ENCODE results near the gene CPEB2. TPM values are rescaled to one million over a fixed set of nuclear protein-coding genes. Genes with fewer than 3 reads are reported as not detected.

Gene CPEB2
- total RNA-seq, 8 experiments from 2014 or later, result 8.4 to 39.9 (median 14.9) TPM

GRCh38 chr4:15116509-15117079 is 114.3 kb downstream of the CPEB2 start:
- in situ Hi-C loops (cut with MboI; ENCODE audit: low pct_unique_long_range_greater_than_20kb in 2 of 9, low sequenced_read_pairs in 9 of 9, unreplicated experiment in 9 of 9), result no loop called here
- 20 to 70% (median 42%) methylated on average over 1 to 2 of the region's 2 CpGs; no CpG with 5 or more reads in 5 of the 10 experiments for WGBS, 10 experiments
- Histone ChIP-seq H3K4me1 (replicated peaks in 1 of 2) (no peaks in the 10 kb centered on the region), H3K4me3 (no peak overlapping the region), H3K27ac (no peak overlapping the region)
- no peak for ATAC-seq (replicated peaks in 6 of 8)

GRCh38 chr4:15117270-15117946 is 115.1 kb downstream of the CPEB2 start:
- Histone ChIP-seq H3K4me1 (replicated peaks in 1 of 2) (no peaks in the 10 kb centered on the region), H3K4me3 (no peak overlapping the region), H3K27ac (no peak overlapping the region)
- 0 to 100% (median 67%) methylated on average over 1 to 2 of the region's 3 CpGs; no CpG with 5 or more reads in 2 of the 10 experiments for WGBS, 10 experiments
- in situ Hi-C loops (cut with MboI; ENCODE audit: low pct_unique_long_range_greater_than_20kb in 2 of 9, low sequenced_read_pairs in 9 of 9, unreplicated experiment in 9 of 9), result no loop called here
- ATAC-seq (replicated peaks in 6 of 8), result no peak

- WGBS, 10 experiments, result 0 to 86% (median 28%) methylated on average over 1 to 3 of the region's 4 CpGs; no CpG with 5 or more reads in 1 of the 10 experiments
- no peak overlapping the region for H3K27ac ChIP-seq
- in situ Hi-C loops (cut with MboI; ENCODE audit: low pct_unique_long_range_greater_than_20kb in 2 of 9, low sequenced_read_pairs in 9 of 9, unreplicated experiment in 9 of 9), result no loop called here
- no peaks in the 10 kb centered on the region for H3K4me1 ChIP-seq (replicated peaks in 1 of 2)
- ATAC-seq (replicated peaks in 6 of 8), result peak in 3 of 8 experiments; percentile 75 to 91 (median 80)
- H3K4me3 ChIP-seq, result no peak overlapping the region
Measured at GRCh38 chr4:15118292-15118691, 116.0 kb downstream of the CPEB2 start.
